Peyer's patch (tissue), 4 donors: ENCODE results near the gene ZNF273.

ENCODE experiments used
- POLR2A ChIP-seq, 2 donors: fragments of 450-650 bp; IDR thresholded peaks; one replicate each; pipeline ENCODE4 v1.5.1; 2017; ENCODE audit warnings: antibody characterized with exemption in 2 of 2, mild to moderate bottlenecking in 2 of 2, moderate library complexity in 2 of 2
- TF ChIP-seq, protein P1 (sequence below), 6 experiments: fragments of 450-650 bp in 4 of 6; fragments of 200-600 bp in 2 of 6; sonication (generic) in 1 of 6; IDR thresholded peaks; one replicate each; pipeline ENCODE4 v1.5.1; 2017 to 2019; ENCODE audit warnings: antibody characterized with exemption in 6 of 6, mild to moderate bottlenecking in 3 of 6, moderate library complexity in 1 of 6

DNA sequence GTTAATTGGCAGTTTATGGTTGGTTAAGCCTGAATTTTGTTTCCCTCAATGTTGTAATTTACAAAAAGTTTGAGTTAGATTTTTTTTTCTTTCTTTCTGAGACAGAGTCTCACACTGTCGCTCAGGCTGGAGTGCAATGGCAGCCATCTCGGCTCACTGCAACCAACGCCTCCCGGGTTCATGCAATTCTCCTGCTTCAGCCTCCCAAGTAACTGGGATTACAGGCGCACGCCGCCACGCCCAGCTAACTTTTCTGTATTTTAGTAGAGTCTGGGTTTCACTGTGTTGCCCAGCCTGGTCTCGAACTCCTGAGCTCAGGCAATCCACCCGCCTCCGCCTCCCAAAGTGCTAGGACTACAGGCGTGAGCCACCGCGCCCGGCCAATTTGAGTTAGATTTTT, 935 bp downstream of the ZNF273 start:
- TF ChIP-seq, protein P1, sequence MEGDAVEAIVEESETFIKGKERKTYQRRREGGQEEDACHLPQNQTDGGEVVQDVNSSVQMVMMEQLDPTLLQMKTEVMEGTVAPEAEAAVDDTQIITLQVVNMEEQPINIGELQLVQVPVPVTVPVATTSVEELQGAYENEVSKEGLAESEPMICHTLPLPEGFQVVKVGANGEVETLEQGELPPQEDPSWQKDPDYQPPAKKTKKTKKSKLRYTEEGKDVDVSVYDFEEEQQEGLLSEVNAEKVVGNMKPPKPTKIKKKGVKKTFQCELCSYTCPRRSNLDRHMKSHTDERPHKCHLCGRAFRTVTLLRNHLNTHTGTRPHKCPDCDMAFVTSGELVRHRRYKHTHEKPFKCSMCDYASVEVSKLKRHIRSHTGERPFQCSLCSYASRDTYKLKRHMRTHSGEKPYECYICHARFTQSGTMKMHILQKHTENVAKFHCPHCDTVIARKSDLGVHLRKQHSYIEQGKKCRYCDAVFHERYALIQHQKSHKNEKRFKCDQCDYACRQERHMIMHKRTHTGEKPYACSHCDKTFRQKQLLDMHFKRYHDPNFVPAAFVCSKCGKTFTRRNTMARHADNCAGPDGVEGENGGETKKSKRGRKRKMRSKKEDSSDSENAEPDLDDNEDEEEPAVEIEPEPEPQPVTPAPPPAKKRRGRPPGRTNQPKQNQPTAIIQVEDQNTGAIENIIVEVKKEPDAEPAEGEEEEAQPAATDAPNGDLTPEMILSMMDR (IDR thresholded peaks at IDR 0.05): no peak
- TF ChIP-seq POLR2A (IDR thresholded peaks at IDR 0.05): no peak
